Femur (tissue), 1 donor: ENCODE data around the gene ANAPC1.
"Not testable (repeated sequence)": the region's sequence is repeated elsewhere in the genome, so short reads cannot be mapped to it uniquely, and the experiment has no call there.

Experiments used
- DNase-seq: peaks from one replicate; pipeline ENCODE4 v3.0.0-alpha.2; 2017

Gene ANAPC1

DNA sequence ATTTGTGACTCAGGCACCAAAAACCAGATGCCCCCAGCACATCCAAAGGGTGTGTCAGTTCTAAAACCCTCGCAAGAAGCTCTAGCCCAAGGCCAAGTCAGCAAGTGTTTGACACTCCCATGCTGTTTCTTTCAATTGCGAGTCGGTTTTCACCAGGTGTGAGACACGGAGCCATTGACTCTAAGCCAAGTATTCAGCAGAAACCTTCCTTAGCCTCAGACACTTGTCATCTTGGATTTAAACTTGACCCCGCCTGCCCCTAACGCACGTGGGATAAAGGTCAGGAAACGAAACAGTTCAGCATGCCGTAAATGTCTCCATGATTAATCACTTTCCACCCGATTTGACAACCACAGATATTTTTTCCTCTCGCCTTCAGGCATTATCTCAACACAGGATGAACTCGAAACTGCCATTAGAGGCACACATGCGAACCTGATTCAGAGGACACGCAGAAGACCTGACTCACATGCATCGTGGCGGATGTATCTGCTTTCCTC is 156.3 kb downstream of the ANAPC1 start:
- not testable (repeated sequence) for DNase-seq

DNA sequence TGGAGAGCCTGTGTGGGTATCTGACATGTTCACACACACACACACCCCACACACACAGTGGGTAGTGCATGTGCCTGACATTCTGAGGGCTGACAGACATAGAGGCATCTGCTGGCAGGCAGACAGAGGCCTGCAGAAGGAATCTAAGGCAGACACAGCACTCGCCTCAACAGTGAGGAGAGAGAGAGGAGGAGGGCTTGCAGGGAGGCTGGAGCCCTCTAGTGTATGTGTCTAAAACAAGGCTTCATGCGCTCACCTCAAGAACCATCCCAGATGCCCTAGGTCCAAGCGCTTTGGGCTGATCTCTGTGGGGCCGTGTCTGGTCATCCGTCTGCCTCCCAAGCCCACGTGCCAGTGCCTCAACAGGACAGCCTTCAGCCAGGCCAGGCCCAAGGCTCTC is 158.3 kb downstream of the ANAPC1 start:
- DNase-seq: not testable (repeated sequence)

DNA sequence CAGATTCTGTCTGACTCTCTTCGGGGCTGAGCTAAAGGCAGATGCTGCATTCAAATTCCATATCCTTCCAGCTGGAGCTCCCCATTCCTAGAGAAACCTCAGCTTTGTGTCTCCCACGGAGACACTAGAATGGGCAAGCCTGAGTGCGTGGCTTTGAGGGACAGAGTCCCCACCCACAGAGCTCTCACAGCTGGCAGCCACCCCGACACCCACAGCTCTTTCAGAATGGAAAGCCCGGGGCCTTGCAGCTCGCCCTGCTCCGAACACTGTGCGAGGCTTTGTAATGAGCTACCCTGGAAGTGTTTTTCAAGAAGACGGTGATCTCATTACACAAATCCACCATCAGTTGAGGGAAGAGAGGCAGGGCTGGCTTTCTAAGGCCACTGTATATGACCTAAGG is 164.4 kb downstream of the ANAPC1 start:
- not testable (repeated sequence) for DNase-seq
